Measurements from ENCODE around the gene CCDC188. TPM values are rescaled to one million over a fixed set of nuclear protein-coding genes. Genes with fewer than 3 reads are reported as not detected.

CCDC188 gene
- polyA plus RNA-seq, 1 donor (not counting 4 experiments of a cell fraction or from before 2014, with no cell fraction given) = not detected

DNA sequence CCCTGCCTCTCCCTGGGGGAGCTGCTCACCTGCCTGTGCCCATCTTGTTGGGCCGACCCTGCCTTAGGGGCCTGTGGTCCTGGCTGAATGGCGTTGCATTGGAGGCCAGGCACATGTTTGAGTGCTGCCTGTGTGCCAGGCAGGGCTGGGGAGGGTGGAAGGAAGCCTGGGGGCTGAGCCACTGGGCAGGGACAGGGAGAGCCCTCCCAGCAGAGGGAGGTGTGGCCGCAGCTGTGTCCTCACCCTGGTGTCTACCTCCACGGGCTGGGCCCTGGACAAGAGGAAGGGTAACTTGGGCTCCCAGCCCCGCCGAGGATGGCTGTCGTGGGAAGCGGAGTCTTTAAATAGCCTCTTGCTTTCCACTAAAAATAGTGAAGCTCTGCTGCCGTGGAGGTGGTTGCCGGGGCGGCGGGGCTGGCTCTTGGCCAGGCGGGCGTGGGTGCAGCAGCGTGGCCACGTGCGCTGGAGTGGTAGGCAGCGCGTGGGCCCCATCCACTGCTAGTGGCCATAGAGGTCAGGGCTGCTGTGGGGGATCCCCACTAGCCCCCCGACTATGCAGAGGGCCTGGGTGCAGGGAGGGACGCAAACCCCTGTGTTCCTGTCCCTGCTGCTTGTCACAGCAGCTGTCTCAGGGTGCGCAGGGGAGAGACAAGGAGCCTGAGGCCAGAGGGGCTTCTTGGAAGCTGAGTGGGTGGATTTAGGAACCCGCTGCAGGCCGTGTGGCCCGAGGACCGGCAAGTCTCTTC is 13.0 kb downstream of the CCDC188 start:
- Histone ChIP-seq H3K4me2 (ENCODE audit: control insufficient read depth, extremely low read depth, insufficient read depth, low read depth, low read length) (no peak overlapping the region), H3K9me1 (ENCODE audit: control insufficient read depth, extremely low read depth, insufficient read depth, low read length) (no peaks in the 10 kb centered on the region), H4K20me1 (ENCODE audit: control insufficient read depth, extremely low read depth, insufficient read depth, low read length) (peaks cover 31% of the 10 kb centered on the region), H2AFZ (ENCODE audit: control insufficient read depth, low read length) (no peak overlapping the region), H3K9me3 (ENCODE audit: control insufficient read depth, low read depth, low read length) (no peaks in the 10 kb centered on the region), H3K36me3 (ENCODE audit: control insufficient read depth in 2 of 2, extremely low read depth in 1 of 2, insufficient read depth in 2 of 2, low read length in 2 of 2) (peaks cover 9 to 23% of the 10 kb centered on the region in 2 experiments), H3K27me3 (ENCODE audit: control insufficient read depth, extremely low read depth, insufficient read depth, low read length) (no peaks in the 10 kb centered on the region), H3K79me2 (ENCODE audit: control insufficient read depth, insufficient read depth, low read length) (peaks cover 61% of the 10 kb centered on the region), H3K9ac (ENCODE audit: control insufficient read depth, extremely low read depth, insufficient read depth, low read length) (no peak overlapping the region), H3K4me3 (ENCODE audit: control insufficient read depth in 2 of 3, extremely low read depth in 1 of 3, insufficient read depth in 2 of 3, low read depth in 1 of 3, low read length in 3 of 3) (no peak overlapping the region), H3K27ac (ENCODE audit: control insufficient read depth, insufficient read depth, low read length) (no peak overlapping the region), H3K4me1 (ENCODE audit: control insufficient read depth, extremely low read depth, insufficient read depth, low read length) (peaks cover 12% of the 10 kb centered on the region)
- dilution Hi-C loops (cut with MboI; ENCODE audit: extremely low pct_ligation_motif_present, low sequenced_read_pairs) = no loop called here
- TF ChIP-seq, protein P1, sequence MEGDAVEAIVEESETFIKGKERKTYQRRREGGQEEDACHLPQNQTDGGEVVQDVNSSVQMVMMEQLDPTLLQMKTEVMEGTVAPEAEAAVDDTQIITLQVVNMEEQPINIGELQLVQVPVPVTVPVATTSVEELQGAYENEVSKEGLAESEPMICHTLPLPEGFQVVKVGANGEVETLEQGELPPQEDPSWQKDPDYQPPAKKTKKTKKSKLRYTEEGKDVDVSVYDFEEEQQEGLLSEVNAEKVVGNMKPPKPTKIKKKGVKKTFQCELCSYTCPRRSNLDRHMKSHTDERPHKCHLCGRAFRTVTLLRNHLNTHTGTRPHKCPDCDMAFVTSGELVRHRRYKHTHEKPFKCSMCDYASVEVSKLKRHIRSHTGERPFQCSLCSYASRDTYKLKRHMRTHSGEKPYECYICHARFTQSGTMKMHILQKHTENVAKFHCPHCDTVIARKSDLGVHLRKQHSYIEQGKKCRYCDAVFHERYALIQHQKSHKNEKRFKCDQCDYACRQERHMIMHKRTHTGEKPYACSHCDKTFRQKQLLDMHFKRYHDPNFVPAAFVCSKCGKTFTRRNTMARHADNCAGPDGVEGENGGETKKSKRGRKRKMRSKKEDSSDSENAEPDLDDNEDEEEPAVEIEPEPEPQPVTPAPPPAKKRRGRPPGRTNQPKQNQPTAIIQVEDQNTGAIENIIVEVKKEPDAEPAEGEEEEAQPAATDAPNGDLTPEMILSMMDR (optimal IDR thresholded peaks at IDR 0.05 in 1 of 3, IDR thresholded peaks at IDR 0.05 in 1 of 3, conservative IDR thresholded peaks at IDR 0.05 in 1 of 3; ENCODE audit: extremely low read depth in 1 of 3, insufficient read depth in 2 of 3, low read length in 3 of 3) = no peak
- TF ChIP-seq EZH2 (IDR thresholded peaks at IDR 0.05; ENCODE audit: low read length) = no peak
- DNase-seq (ENCODE audit: low read depth, low spot score) = no peak
- no peak for FAIRE-seq

DNA sequence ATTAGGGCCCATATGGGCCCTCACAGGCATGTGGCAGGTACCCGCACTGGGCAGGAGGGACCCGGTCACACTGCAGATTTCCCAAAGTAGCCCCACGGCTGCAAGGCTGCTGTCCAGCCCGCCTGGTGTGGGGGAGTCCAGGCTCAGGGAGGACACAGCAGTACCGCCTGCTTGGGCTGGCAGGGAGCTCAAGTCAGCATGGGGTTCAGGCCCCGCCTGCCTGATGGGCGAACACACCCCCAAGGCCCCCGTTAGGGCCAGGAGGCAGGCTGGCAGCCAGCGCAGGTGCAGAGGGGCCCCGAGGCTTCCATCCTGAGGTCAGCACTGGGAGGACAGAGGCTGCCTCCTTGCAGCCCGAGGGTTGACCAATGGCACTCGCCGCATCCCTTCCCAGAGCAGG is 13.7 kb downstream of the CCDC188 start:
- Histone ChIP-seq H3K36me3 (ENCODE audit: control insufficient read depth in 2 of 2, extremely low read depth in 1 of 2, insufficient read depth in 2 of 2, low read length in 2 of 2) (peaks cover 9 to 23% of the 10 kb centered on the region in 2 experiments), H3K4me3 (ENCODE audit: control insufficient read depth in 2 of 3, extremely low read depth in 1 of 3, insufficient read depth in 2 of 3, low read depth in 1 of 3, low read length in 3 of 3) (no peak overlapping the region), H3K9me3 (ENCODE audit: control insufficient read depth, low read depth, low read length) (no peaks in the 10 kb centered on the region), H3K4me1 (ENCODE audit: control insufficient read depth, extremely low read depth, insufficient read depth, low read length) (peaks cover 15% of the 10 kb centered on the region), H3K9me1 (ENCODE audit: control insufficient read depth, extremely low read depth, insufficient read depth, low read length) (no peaks in the 10 kb centered on the region), H3K27ac (ENCODE audit: control insufficient read depth, insufficient read depth, low read length) (no peak overlapping the region), H2AFZ (ENCODE audit: control insufficient read depth, low read length) (no peak overlapping the region), H3K4me2 (ENCODE audit: control insufficient read depth, extremely low read depth, insufficient read depth, low read depth, low read length) (no peak overlapping the region), H3K9ac (ENCODE audit: control insufficient read depth, extremely low read depth, insufficient read depth, low read length) (no peak overlapping the region), H4K20me1 (ENCODE audit: control insufficient read depth, extremely low read depth, insufficient read depth, low read length) (peaks cover 31% of the 10 kb centered on the region), H3K79me2 (ENCODE audit: control insufficient read depth, insufficient read depth, low read length) (peaks cover 68% of the 10 kb centered on the region), H3K27me3 (ENCODE audit: control insufficient read depth, extremely low read depth, insufficient read depth, low read length) (no peaks in the 10 kb centered on the region)
- TF ChIP-seq, protein P1 (optimal IDR thresholded peaks at IDR 0.05 in 1 of 3, IDR thresholded peaks at IDR 0.05 in 1 of 3, conservative IDR thresholded peaks at IDR 0.05 in 1 of 3; ENCODE audit: extremely low read depth in 1 of 3, insufficient read depth in 2 of 3, low read length in 3 of 3) = no peak
- TF ChIP-seq EZH2 (IDR thresholded peaks at IDR 0.05; ENCODE audit: low read length) = no peak
- dilution Hi-C loops (cut with MboI; ENCODE audit: extremely low pct_ligation_motif_present, low sequenced_read_pairs) = no loop called here
- DNase-seq (ENCODE audit: low read depth, low spot score) = no peak
- FAIRE-seq = no peak

Data from keratinocyte (primary cell).